Measurements from ENCODE around the gene HMX1.

HMX1 gene

DNA sequence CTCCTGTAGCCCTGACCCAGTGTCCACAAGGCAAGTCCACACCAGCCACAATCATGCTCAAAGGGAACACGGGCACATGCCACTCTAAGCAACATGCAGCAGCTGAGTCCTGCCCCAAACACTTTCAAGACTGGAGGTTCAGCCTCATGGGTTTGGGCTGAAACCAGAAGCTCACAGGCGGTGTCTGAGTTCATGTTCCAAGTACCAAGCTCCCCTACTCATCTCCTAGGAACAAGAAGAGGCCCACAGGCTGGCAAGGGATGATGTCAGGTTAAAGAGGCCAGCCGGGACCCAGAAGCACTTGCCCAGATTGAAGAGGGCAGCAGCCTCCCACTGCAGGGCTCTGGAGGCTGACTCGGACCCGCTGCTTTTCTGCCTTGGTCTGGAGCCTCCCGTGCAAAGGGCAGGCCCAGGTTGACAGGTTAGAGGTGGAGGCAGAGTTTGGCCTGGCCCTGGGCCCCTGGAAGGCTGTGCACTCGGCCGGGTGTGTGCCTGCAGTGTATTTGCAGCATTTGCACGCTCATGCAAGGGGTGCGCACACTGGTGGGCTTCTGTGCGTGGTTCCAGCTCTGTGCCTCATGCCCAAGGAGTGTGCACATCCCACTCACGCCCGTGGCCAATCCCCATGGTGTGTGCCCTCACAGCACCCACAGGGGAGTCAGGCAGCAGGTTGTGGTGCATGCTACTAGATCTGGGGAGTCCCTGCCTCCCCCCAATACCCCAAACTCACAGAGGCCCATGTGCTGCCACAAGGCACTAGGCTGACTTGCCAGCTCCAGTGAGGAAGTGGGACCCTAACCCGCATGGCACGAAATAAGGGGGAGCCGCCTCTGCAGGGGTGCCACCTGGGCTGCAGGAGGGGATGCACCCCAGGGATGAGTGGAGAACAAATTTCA, 2.4 kb downstream of the HMX1 start:
- no peak for DNase-seq (ENCODE audit: low read depth in 3 of 3)

DNA sequence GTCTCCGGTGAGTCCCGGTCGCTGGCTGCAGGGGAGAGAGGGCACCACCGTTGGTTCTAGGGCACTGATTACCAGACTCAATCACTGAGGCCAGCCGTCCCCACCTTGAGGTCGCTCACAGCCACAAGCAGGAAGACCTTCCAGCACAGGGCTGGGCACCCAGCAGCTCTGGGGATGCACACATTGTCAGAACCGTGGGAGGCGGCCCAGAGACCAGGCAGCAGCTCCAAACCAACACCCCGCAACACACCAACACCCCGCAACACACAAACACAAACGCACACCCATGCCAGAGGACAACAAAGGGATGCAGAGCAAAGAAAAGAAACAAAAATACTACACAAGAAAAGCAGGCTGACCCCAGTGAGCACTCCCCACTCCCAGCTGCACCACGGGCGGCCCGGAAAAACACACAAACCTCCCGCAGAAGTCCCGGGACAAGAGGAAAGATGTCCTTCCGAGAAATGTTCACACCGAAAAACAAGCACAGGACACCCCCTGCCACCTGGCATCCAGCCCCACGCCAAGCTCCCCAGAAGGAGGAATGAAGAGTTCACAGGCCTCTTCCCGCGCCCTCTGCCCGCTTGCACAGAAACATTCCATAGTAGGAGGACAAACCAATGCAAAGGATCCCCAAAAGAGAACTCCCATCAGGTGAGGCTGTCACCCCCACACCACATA, 3.2 kb downstream of the HMX1 start:
- no peak for DNase-seq (ENCODE audit: low read depth in 3 of 3)

DNA sequence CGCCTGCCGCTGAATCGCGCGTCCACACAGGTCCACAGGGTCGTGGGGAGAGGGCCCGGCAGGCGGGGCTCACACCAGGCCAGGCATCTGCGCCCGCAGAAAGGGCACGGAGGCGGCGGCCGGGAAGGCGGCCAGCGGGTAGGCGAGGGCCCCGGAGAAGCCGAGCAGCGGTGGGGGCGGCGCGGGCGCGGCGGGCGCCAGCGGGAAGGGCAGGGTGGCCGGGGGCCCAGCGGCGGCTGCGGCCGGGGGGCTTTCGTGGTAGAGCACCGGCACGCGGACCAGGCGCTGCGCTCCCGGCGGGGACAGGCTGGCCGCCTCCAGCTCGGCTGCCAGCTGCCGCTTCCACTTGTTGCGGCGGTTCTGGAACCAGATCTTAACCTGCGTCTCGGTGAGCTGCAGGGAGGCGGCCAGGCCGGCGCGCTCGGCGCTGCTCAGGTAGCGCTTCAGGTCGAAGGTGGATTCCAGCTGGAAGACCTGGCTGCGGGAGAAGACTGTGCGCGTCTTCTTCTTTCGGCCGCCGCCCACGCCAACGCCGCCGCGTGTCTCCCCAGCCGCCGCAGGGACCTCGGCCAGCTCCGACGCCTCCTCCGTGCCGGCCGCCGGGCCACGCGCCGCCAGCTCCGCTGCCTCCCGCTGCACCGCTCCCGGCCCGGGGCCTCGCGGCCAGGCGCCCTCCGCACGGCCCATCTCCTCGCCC, 3.9 kb downstream of the HMX1 start:
- no peak for DNase-seq (ENCODE audit: low read depth in 3 of 3)

DNA sequence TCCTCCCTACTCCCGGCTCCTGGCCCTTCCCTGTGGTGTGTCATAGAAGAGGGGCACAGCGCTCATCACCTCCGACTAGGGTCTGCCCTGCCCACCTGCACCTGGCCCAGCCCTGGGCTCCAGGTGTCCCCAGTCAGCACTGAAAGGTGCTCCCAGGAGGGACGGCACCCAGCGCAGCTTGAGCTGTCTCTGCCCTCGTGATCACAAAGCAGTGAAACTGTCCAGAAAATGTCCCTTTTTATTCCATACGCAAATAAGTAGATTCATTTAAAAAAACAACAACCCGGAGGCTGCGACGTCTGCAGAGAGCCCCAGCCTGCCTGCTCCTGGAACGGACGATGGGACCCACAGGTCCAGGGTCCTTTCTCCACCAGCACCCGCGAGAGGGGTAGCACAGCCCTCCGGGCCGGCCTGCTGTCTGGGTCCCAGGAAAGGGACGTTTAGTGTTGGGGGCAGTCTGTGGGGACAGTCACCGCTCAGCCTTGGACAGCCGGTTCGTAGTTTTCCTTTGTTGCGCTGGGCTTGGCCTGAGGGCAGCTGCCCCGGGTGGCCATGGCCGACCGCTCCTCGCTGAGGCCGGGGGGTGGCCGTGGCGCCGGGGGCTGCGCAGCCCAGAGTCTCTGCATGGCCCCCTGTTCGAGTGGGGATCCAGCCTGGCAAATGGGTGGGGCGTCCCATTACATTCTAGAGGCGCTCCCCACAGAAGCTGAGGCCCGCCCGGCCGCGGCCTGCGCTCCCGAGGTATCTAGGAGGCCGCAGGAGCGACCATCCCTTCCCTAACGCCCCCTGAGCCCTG, 4.6 kb downstream of the HMX1 start:
- no peak for DNase-seq (ENCODE audit: low read depth in 3 of 3)

DNA sequence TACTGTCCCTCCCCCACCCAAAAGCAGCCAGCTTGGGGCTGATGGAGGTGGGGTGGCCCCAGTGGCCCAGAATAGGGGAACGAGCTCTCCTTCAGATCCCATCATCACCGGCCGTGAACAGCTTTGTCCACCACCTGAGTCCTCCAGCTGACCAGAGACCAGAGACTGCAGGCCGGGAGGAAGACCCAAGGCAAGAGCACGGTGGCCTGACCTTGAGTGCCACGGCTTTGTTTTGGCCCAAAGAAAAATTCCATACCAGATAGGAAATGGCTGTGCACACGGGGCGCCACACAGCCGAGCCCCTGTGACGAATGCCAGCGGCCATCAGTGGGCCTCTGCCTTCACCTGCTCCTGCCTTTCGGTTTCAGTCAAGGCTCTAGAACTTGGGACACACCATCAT, 5.2 kb downstream of the HMX1 start:
- no peak for DNase-seq (ENCODE audit: low read depth in 3 of 3)

DNA sequence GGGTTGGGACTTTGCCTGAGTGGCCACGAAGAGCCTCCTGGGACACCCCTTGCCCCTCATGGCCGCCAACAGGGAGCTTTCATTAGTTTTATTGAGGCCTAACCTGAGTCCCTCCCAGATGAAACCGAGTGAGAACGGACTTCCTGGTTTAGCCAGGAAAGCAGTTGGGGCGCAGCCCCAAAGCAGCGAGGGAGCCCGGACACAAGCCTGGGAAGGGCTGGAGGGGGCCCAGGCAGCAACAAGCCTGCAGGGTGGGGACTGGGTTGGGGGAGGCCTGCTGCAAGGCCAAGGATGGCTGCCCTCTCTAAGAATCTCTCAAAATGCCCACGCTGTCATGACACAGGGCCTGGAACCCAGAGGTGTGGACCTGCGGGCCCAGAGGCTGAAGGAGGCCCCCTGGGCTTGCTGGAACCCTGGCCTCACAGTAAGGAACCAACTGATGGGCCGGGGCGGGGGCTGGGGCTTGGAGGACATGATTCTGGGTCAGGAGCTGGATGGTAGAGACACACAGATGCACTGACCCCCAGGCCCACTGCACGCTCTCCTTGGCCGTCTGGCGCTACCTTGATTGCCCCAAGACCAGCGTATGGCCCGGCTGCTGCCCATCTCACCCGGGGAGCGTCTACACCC, 5.8 kb downstream of the HMX1 start:
- DNase-seq (ENCODE audit: low read depth in 3 of 3) = no peak

DNA sequence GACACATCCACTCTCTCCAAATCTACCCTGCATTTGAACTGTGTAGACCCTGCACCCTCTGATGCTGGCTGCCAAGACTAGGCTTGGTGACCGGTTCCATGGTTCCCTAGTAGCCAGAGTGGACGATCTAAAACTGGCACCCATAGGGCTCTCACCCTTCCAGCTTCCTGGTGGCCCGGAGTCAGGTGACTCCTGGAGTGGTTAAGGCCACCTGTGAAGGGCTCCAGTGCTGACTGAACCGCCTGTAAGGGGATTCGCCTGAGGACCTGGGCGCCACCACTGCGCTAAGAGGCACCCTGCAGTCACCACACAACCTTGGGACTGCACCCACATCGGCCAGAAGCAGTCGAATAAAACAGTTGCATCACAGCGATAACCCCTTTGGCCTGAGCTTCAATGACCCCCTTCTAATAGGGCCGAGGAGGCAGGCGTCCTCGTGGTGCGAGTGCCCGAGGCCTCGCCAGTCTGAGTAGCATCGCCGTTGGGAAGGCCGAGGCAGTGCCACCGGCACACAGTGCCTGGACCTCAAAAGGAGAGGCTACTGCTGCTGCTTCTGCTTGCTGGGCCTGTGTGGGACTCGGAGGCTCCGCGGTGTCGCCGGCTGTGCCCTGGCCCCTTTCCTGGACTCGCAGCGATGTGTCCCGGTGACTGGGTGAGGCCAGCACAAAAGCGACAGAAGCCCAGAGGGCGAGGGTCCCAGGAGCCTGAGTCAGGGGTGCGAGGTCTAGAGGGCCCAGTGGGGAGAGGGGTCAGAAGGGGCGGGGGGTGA, 6.5 kb downstream of the HMX1 start:
- no peak for DNase-seq (ENCODE audit: low read depth in 3 of 3)

DNA sequence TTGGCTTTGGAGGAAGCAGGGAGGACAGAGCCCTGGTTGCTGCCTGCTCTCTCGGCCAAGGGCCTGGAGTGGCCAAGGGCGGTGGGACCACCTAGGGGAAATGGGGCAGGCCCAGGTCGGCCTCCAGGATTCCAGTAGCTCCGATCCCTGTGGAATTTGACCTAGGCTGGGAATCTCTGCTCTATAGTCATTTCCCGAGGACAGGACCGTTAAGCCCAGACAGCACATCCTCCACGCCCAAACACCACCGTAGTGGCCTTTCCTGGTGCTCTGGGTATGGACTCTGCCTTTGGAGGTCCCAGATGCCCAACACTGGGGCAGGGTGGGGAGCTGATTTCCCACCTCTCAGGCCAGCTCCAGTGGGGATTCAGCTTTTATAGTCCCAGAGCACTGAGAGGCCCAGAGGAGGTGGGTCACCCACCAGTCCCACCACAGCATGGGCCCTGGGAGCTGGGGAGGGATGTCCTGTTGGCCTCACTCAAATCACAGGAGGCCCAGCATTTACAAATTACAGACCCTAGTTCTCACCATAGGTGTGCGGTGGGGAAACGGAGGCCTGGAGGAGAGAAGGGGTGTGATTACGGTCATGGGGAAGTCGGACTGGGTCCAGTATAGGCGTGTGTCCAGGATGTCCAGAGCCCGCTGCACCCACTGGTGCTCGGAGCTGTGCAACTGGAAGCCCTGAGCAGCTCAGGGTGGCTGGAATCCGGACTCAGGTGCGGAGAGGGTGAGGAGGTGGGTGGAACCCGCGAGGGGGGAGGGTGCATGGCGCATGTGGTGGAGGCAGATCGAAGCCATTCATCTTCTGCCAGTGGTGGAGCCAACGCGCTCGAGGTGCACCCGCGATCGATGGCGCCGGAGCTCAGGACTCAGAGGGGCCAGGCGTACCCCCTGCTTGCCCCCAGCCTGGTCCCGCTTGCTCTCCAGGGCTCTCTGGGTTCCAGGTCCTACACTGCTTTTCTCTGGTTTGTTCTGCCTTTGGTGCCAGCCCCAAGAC, 7.7 kb downstream of the HMX1 start:
- DNase-seq (ENCODE audit: low read depth in 3 of 3) = no peak

DNA sequence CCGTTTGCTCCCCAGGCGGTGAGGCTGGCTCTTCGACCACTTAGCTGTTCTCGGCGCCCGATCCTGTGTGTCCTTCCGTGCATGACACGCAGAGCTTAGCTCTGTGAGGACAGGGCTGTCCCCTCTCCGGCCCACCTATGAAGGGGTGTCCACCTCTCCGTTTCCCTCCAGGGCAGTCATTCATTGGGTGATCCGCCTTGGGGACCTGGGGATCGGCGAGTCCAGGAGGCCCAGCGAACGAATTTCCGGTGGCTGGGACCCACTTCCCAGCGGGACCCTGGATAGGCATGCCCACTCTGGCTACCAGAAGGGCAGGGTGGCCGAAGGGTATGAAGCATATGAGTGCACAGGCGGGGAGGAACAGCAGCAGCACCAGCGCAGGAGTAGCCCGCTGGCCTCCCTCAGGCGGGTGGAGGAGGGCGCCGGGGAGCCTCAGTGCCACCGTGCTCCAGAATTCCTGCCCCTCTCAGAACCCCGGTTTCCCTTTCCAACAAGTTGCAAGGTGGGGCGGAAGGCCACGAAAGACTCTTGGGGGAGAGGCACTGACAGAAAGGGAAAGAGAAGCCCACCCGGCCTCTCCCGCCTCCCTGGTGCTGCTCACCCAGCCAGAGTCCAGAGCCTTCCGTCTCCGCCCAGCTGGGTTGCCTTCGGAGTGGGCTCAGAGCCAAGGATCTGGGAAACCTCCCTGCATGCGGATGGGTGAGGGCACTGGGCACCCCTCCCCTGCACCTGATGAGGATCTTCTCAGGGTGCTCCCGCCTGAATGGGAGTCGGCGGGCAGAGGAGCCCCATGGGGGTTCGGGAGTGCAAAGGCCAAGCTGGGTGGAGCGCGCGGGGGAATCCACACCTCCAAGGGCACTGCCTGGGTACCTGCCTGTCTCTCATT, 8.6 kb downstream of the HMX1 start:
- no peak for DNase-seq (ENCODE audit: low read depth in 3 of 3)

DNA sequence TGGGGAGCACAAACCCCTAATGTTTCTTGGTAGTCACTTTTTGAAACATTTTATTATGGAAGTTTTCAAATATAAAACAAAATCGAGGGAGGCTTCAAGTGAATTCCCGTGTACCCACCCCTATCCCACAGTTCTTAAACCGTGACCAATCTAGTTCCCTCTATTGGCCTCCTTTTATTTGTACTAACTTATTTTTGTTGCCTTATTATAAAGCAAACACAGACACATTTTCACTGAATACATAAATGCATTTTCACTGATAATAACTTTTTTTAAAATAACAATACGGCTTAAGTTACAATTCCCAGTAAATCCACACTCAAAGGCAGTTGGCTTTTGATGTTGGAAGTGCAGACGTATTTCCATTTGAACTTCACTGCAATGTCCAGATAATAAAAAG, 9.3 kb downstream of the HMX1 start:
- no peak for DNase-seq (ENCODE audit: low read depth in 3 of 3)

DNA sequence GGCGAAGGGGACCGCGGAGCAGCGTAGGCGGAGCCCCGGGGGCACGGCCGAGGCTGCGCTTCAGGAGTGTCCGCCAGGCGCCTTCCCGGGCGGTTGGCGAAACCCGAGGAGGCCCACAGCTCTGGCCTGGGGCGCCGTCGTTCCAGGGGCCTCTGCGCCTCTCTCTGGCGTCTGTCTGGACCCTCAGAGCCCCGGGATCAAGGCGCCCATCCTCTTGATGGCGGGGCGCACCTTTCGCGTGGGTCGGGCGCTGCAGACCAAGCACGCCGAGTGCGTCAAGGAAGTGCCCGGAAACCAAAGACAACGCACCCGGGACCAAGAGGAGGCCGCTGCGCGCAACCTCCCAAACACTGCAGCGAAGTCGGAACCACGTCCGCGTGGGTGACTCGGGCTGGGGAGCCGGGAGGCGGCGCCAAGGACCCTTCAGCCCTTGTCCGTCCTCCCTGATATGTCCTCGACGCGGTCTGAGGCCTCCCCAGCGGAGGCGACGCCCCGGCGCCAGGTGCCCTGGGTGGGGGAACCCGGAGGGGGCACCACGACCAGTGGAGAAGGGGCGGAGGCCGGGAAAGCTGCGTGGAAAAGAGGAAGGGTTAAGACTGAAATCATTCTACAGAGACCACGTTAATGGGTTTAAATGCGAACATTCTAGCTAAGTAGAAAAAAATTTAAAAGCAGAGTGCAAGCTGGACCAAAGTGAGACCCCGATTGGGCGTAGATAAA, 9.9 kb downstream of the HMX1 start:
- DNase-seq (ENCODE audit: low read depth in 3 of 3) = no peak

DNA sequence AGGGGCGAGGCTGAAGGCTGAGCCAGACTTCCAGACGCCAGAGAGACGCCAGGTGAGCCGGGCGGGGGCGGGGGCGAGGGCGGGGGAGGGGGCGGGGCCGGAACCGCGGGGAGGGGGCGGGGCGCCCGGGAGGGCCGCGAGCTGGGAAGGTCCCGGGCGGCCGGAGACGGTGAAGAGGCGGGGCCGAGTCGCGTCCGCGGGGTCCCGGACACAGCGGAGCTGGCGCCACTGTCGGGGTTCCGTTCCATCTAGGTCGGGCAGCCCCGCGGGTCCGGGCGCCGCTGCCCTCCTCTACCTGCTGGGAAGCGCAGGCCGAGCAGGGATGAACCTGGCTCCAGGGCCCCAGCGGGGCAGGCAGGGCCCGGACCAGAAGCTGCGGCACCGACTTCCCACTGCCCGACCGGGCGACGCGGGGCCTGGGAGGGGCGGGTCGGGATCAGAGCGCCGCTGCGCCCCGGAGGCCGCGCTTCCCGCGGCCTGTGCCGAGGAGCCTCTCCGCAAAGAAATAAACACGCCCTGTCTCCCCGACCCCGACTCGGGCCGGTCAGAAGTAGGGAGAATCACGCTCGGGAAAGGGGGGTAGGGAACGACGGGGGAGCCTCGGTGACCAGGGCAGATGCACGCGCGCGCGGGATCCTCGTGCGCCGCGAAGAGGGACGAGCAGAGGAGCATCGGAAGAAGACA, 10.6 kb downstream of the HMX1 start:
- no peak for DNase-seq (ENCODE audit: low read depth in 3 of 3)

DNA sequence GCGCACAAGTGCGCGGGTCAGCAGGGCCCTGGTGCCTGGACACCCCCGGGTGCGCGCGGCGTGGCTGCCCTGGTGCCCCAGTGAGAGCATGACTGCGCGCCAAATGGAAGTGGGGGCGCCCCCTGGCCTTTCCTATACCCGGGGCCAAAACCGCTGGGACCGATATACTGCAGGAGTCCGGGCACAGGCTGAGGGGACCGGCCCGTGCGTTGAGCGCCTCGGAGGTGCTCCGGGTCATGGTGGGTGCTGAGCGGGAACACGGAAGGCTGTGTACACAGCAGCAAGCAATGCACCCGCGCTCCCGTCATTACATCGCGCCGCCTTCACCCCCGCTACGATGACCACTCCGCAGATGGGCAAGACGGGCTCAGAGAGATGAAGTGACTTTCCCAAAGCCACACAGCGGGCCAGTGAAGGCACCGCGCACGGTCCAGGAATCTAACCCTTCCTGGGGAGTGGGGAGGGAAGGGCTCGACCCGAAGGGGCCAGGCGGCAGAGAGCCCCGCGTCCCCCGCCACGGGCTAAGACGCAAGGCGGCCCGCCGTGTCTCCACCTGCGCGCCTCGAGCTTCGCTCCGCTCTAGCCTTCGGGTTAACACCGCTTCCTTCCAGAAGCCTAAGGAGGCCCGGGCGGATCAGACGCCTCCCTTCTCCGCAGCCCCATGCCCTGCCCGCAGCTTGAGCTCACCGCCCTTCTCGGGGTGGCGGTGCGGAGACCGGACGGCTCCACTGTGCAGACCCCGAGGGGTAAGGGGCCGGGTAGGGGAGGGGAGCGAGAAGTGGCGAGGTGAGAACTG, 11.3 kb downstream of the HMX1 start:
- DNase-seq (ENCODE audit: low read depth in 3 of 3) = no peak

DNA sequence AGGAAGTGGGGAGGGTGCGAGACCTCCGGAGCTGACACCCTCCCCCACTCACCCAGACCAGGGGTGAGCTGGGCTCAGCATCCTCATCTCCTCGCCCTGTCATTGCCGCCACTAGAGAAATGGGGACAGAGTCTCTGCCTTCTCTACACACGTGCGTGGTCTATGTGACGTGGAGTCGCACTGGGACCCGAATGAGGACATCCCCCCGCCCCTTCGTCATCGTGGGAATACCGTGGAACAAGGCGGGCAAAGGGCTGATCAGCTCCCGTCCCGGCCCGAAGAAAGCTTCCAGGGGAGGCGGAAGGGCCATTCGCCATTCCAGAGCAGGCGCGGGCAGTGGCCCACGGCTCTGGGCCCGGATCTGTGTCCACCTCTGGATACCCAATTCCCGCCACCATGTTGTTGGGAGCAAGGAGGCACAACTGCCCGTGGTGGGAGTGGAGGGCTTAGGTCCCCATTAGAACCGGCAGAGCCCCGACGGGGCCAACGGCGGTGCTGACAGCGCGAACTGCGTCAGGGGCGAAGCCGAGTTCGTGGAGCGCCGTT, 12.0 kb downstream of the HMX1 start:
- DNase-seq (ENCODE audit: low read depth in 3 of 3) = no peak

DNA sequence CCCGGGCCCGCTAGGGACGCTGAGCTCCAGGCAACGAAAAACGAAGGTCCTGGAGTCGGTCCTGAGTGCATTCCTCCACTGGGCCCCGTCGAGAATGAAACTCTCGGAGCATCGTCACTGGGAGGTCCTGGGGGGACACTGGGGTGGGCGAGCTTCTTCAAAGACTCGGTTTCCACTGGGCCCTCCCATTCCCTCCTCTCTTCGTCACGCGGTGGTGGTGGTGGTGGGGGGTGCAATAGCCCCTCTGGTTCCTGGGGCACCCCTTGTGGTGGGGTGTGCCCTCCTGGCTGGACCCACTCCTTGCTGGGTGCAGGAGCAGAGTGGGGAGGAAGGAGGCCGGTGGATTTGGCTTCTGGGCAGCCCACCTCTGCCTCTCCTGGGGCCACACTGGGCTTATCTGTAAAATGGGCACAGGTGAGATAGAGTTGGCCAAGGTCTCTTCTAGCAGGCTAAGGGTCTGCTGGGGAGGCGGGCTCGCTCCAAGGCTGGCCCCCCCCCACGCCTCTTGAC, 12.9 kb downstream of the HMX1 start:
- no peak for DNase-seq (ENCODE audit: low read depth in 3 of 3)

Data from stimulated activated CD4-positive, alpha-beta T cell treated with anti-CD3 and anti-CD28 coated beads, TNF-alpha, amount 100 ng/mL, for 4 hours (primary cell).